Gastroesophageal sphincter (tissue), 3 donors: ENCODE measurements around the gene ERI2.

Experiments used
- EP300 ChIP-seq: sonication (generic); formaldehyde crosslinking; IDR thresholded peaks from one replicate; pipeline ENCODE4 v1.6.1; 2017; ENCODE audit warnings: antibody characterized with exemption, mild to moderate bottlenecking
- POLR2A ChIP-seq, 2 donors: fragments of 450-650 bp; IDR thresholded peaks; one replicate each; pipeline ENCODE4 v1.6.1; 2017; ENCODE audit warnings: antibody characterized with exemption in 2 of 2, mild to moderate bottlenecking in 2 of 2, moderate library complexity in 1 of 2
- TF ChIP-seq, protein P1 (sequence below), 4 experiments: fragments of 200-600 bp in 2 of 4; fragments of 450-650 bp in 2 of 4; sonication (generic) in 1 of 4; IDR thresholded peaks; one replicate each; pipeline ENCODE4 v1.5.1; 2017 to 2019; ENCODE audit warnings: antibody characterized with exemption in 4 of 4, mild to moderate bottlenecking in 2 of 4, moderate library complexity in 2 of 4

DNA sequence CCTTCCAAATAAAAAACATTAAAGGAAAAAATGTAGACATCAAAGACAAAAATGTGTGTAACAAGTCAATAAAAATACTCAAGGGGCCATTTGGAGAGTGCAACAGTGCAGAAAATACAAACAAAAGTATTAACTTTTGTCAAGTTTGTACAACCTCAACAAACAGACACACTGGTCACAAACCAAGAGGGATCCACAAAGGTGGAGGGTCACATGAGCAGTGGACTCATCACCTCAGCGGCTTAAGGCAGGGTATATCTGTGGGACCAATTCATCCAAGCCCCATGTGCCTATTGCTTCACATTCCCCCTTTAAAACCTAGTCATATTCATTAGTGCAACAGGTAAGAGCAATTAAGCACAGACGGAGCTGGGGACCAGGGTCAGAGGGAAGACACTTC lies 48.7 kb upstream of the ERI2 start:
- TF ChIP-seq POLR2A (IDR thresholded peaks at IDR 0.05): no peak
- TF ChIP-seq, protein P1, sequence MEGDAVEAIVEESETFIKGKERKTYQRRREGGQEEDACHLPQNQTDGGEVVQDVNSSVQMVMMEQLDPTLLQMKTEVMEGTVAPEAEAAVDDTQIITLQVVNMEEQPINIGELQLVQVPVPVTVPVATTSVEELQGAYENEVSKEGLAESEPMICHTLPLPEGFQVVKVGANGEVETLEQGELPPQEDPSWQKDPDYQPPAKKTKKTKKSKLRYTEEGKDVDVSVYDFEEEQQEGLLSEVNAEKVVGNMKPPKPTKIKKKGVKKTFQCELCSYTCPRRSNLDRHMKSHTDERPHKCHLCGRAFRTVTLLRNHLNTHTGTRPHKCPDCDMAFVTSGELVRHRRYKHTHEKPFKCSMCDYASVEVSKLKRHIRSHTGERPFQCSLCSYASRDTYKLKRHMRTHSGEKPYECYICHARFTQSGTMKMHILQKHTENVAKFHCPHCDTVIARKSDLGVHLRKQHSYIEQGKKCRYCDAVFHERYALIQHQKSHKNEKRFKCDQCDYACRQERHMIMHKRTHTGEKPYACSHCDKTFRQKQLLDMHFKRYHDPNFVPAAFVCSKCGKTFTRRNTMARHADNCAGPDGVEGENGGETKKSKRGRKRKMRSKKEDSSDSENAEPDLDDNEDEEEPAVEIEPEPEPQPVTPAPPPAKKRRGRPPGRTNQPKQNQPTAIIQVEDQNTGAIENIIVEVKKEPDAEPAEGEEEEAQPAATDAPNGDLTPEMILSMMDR (IDR thresholded peaks at IDR 0.05): no peak
- no peak for TF ChIP-seq EP300
